ENCODE results near the gene CRB3.
A peak's percentile ranks its signal among the peaks of the same experiment; 100 is the strongest.

Gene CRB3

DNA sequence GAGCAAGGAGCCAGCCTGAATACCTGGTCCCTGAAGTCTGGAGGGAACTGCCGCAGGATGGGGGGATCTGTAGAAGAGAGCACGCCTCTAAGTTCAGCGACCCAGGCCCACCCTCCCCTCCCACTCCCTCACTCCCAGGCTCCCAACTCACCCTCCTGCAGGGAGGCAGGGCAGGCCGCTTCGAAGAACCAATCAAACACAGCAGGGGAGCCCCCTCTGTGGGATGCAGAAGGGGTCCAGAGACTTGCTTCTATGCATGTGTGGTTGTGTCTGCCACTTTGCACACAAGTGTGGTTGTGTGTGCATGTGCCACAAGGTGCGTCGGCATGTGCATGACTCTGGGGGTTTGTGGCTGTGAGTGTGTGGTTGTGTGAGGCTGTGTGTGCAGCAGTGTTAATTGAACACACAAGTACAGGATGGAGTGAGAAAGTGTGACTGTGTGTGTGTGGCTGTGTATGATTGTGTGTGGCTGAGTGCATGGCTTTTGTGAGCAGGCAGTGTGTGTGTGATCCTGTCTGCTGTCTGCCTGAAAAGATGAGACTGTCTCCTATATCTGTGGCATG, 15.8 kb downstream of the CRB3 start:
- 0 out of 20 replicates have a peak overlapping the region, but pooled peaks of 1 of the 10 experiments have one; percentile 11 for H3K4me3 ChIP-seq
- peak overlapping the region in 10 of 11 experiments; percentile 53 to 95 (median 90); a peak in 19 of 22 replicates for H3K4me2 ChIP-seq
- peak overlapping the region in 2 of 11 experiments; percentile 27 to 82; a peak in 2 of 22 replicates for H3K9ac ChIP-seq
- no peak for TF ChIP-seq Cebpa-rat (IDR thresholded peaks at IDR 0.05)
- H3K27me3 ChIP-seq: no peaks in the 10 kb centered on the region
- peaks cover 19 to 47% (median 41%) of the 10 kb centered on the region in 10 experiments for H3K4me1 ChIP-seq
- H3K9me3 ChIP-seq (replicated peaks in 1 of 11): peaks cover 0 to 18% (median 4%) of the 10 kb centered on the region in 11 experiments; a peak in 9 of 22 replicates
- no peak overlapping the region for H3K27ac ChIP-seq
- H3K36me3 ChIP-seq: peaks cover 17 to 47% (median 23%) of the 10 kb centered on the region in 11 experiments; a peak in 19 of 22 replicates
- H4K20me1 ChIP-seq: peaks cover 0 to 11% (median 0%) of the 10 kb centered on the region in 11 experiments; a peak in 1 of 22 replicates

DNA sequence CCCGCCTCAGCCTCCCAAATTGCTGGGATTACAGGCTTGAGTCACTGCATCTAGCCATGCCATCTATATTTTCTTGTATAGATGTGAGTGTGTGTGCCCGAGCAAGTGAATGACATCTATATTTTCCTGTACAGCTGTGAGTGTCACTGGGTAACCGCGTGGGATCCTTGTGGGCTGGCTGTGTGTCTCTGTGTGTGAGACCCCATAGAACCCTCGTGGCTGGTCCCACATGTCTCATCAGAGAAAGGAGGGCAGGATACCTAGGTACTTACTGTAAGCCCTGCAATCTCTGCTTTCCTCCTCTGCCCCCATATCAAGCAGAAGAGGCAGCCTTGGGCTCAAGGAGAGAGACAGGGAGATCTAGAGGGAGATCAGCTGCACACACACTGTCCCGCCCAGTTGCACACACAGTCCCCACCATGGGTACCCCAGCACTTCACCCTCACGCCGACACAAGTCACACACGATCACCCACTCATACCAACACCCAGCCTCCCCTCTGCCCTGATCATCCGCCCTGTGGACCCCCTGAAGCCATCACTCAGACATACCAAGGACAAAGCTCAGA, 16.9 kb downstream of the CRB3 start:
- peak overlapping the region; percentile 60 to 89 (median 70) for H3K4me3 ChIP-seq
- H3K4me2 ChIP-seq: peak overlapping the region; percentile 86 to 99 (median 92)
- no peaks in the 10 kb centered on the region for H3K27me3 ChIP-seq
- peaks cover 0 to 2% (median 0%) of the 10 kb centered on the region in 11 experiments; a peak in 1 of 22 replicates for H4K20me1 ChIP-seq
- peaks cover 0 to 18% (median 4%) of the 10 kb centered on the region in 11 experiments; a peak in 9 of 22 replicates for H3K9me3 ChIP-seq (replicated peaks in 1 of 11)
- peaks cover 19 to 47% (median 41%) of the 10 kb centered on the region in 10 experiments for H3K4me1 ChIP-seq
- peak overlapping the region; percentile 83 to 94 (median 90) for H3K27ac ChIP-seq
- peak overlapping the region; percentile 81 to 95 (median 84) for H3K9ac ChIP-seq
- H3K36me3 ChIP-seq: peaks cover 9 to 36% (median 13%) of the 10 kb centered on the region in 11 experiments; a peak in 19 of 22 replicates
- TF ChIP-seq Cebpa-rat (IDR thresholded peaks at IDR 0.05): no peak

GRCh38 chr19:6481541-6482342, 17.7 kb downstream of the CRB3 start, which contains the start of gene DENND1C:
Gene DENND1C, minus strand, starts transcription at chr19:6481787. Its CDS starts 92 bp downstream, at chr19:6481695.
- Histone ChIP-seq H4K20me1 (no peaks in the 10 kb centered on the region), H3K4me1 (peaks cover 19 to 47% (median 41%) of the 10 kb centered on the region in 10 experiments), H3K9ac (peak within 1 kb of the TSS; percentile 81 to 95 (median 84)), H3K36me3 (peaks cover 2 to 28% (median 5%) of the 10 kb centered on the region in 11 experiments; a peak in 18 of 22 replicates), H3K9me3 (replicated peaks in 1 of 11) (peaks cover 0 to 11% (median 0%) of the 10 kb centered on the region in 11 experiments; a peak in 9 of 22 replicates), H3K27ac (peak within 1 kb of the TSS; percentile 83 to 94 (median 90)), H3K4me2 (peak within 1 kb of the TSS; percentile 86 to 99 (median 92)), H3K4me3 (peak within 1 kb of the TSS; percentile 60 to 89 (median 70)), H3K27me3 (no peaks in the 10 kb centered on the region)
- no peak for TF ChIP-seq Cebpa-rat (IDR thresholded peaks at IDR 0.05)

- Histone ChIP-seq H3K4me1 (peaks cover 19 to 47% (median 41%) of the 10 kb centered on the region in 10 experiments), H3K27me3 (no peaks in the 10 kb centered on the region), H3K4me2 (peak overlapping the region; percentile 86 to 99 (median 92)), H3K4me3 (peak overlapping the region in 8 of 10 experiments; percentile 60 to 89 (median 74); a peak in 9 of 20 replicates), H3K9ac (peak overlapping the region; percentile 81 to 95 (median 84); a peak in 20 of 22 replicates), H3K27ac (peak overlapping the region; percentile 83 to 94 (median 90)), H3K9me3 (replicated peaks in 1 of 11) (peaks cover 0 to 6% (median 0%) of the 10 kb centered on the region in 11 experiments; a peak in 3 of 22 replicates), H3K36me3 (peaks cover 0 to 23% (median 0%) of the 10 kb centered on the region in 11 experiments; a peak in 10 of 22 replicates), H4K20me1 (no peaks in the 10 kb centered on the region)
- no peak for TF ChIP-seq Cebpa-rat (IDR thresholded peaks at IDR 0.05)
Measured at GRCh38 chr19:6482343-6482686, 18.2 kb downstream of the CRB3 start.

- H3K36me3 ChIP-seq: peaks cover 0 to 14% (median 0%) of the 10 kb centered on the region in 11 experiments; a peak in 10 of 22 replicates
- H4K20me1 ChIP-seq: no peaks in the 10 kb centered on the region
- peak overlapping the region in 4 of 11 experiments; percentile 6 to 99 (median 17); a peak in 6 of 22 replicates for H3K4me2 ChIP-seq
- H3K9me3 ChIP-seq (replicated peaks in 1 of 11): peaks cover 0 to 6% (median 0%) of the 10 kb centered on the region in 11 experiments; a peak in 3 of 22 replicates
- no peak overlapping the region for H3K4me3 ChIP-seq
- H3K27ac ChIP-seq: peak overlapping the region in 1 of 11 experiments; percentile 87; a peak in 2 of 22 replicates
- H3K9ac ChIP-seq: 0 out of 22 replicates have a peak overlapping the region, but pooled peaks of 1 of the 11 experiments have one; percentile 15
- no peak for TF ChIP-seq Cebpa-rat (IDR thresholded peaks at IDR 0.05)
- H3K27me3 ChIP-seq: no peaks in the 10 kb centered on the region
- H3K4me1 ChIP-seq: peaks cover 19 to 47% (median 41%) of the 10 kb centered on the region in 10 experiments
Measured at GRCh38 chr19:6483235-6483634, 19.2 kb downstream of the CRB3 start.

GRCh38 chr19:6484230-6484629, 20.2 kb downstream of the CRB3 start:
- Histone ChIP-seq H3K9me3 (replicated peaks in 1 of 11) (peaks cover 0 to 1% (median 0%) of the 10 kb centered on the region in 11 experiments; a peak in 2 of 22 replicates), H4K20me1 (no peaks in the 10 kb centered on the region), H3K27me3 (no peaks in the 10 kb centered on the region), H3K4me3 (no peak overlapping the region), H3K27ac (no peak overlapping the region), H3K4me1 (peaks cover 21 to 46% (median 42%) of the 10 kb centered on the region in 10 experiments), H3K9ac (no peak overlapping the region), H3K36me3 (peaks cover 0 to 4% (median 0%) of the 10 kb centered on the region in 11 experiments; a peak in 3 of 22 replicates), H3K4me2 (no peak overlapping the region)
- TF ChIP-seq Cebpa-rat (IDR thresholded peaks at IDR 0.05): no peak

DNA sequence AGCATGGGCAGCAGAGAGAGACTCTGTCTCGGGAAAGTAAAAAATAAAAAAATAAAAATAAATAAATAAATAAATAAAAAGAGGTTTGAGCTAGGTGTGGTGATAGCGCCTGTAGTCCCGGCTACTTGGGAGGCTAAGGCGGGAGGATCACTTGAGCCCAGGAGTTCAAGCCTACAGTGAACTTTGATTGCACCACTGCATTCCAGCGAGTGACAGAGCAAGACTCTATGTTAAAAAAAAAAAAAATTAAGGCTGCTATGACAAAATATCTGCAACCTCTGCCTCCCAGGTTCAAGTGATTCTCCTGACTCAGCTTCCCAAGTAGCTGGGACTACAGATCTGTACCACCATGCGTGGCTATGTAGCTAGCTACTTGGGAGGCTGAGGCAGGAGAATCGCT, 20.8 kb downstream of the CRB3 start:
- Histone ChIP-seq H3K4me2 (no peak overlapping the region), H3K27me3 (no peaks in the 10 kb centered on the region), H3K4me1 (peaks cover 27 to 46% (median 38%) of the 10 kb centered on the region in 10 experiments), H3K27ac (no peak overlapping the region), H4K20me1 (no peaks in the 10 kb centered on the region), H3K4me3 (no peak overlapping the region), H3K36me3 (no peaks in the 10 kb centered on the region), H3K9me3 (replicated peaks in 1 of 11) (no peaks in the 10 kb centered on the region), H3K9ac (no peak overlapping the region)
- TF ChIP-seq Cebpa-rat (IDR thresholded peaks at IDR 0.05): no peak

All from BLaER1 treated with 17β-estradiol and CSF1 and Interleukin-3, amounts not matched to agents 10 nM and 100 nM (cell line).